SU-DHL-6 (cell line): Measurements from ENCODE around the gene ERBB2.

Experiments used
- CTCF ChIP-seq: fragments of 200-600 bp; sonication (generic); IDR thresholded peaks from one replicate; pipeline ENCODE4 v1.5.1; 2017; ENCODE audit warnings: antibody characterized with exemption, mild to moderate bottlenecking, low read length, moderate library complexity; ENCODE audit not compliant: insufficient read depth, poor library complexity, severe bottlenecking
- EZH2phosphoT487 ChIP-seq: fragments of 200-600 bp; sonication (generic), shearing (Covaris generic); conservative IDR thresholded peaks from 2 replicates; pipeline ENCODE4 v1.6.1; 2018; ENCODE audit warnings: mild to moderate bottlenecking, antibody characterized with exemption, low read length, moderate library complexity, mixed read lengths

DNA sequence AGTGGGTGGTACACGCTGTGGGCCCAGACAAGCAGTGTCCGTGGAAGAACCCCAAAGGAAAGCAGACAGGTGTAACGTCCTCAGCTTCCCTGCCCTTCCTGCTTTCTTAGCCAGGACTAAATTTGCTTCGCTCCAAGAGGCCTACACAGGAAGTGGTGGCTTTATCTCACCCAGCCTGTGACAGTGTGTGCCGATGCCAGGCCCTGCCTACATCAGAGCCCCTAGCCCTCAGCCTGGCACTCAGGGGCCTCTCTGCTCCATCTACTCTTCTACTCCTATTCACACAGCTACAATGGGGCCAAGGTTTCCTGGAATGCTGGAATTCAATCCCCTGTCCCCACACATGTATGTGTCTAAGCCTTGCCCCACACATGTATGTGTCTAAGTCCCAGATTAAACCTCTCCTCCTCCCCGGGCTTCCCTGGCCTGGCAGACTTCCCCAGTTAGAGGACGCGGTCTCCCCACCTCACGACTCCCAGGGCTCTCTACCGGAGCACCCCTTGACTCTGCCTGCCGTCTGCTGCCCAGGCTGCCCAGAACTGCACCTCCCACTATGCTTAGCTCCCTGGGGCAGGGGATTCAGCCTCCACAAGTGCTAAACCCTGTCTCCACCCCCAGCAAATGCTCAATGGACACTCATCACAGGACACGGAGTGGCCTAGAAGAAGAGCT lies 20.2 kb upstream of the ERBB2 start:
- no peak for TF ChIP-seq EZH2phosphoT487
- TF ChIP-seq CTCF, result no peak
